ENCODE measurements around the gene FBXO41. TPM values are rescaled to one million over a fixed set of nuclear protein-coding genes. Genes with fewer than 3 reads are reported as not detected.

Gene FBXO41
- total RNA-seq, 2 experiments from 2014 or later, result 20.4 to 57.9 TPM

- POLR2A ChIA-PET, result interaction anchor here (1.2 to 1.5 kb wide), 2 partner anchors 48 to 594 kb away, joined by 3 read pairs; no protein-coding TSS in a partner anchor
- H3K36me3 ChIP-seq (ENCODE audit: insufficient read depth, low read length), result peaks cover 70% of the 10 kb centered on the region
- TSS peak; percentile 13 for BruUV-seq (replicated peaks)
- no peak for TF ChIP-seq EZH2phosphoT487 (IDR thresholded peaks at IDR 0.05; ENCODE audit: borderline replicate concordance, low read depth, low read length)
- TF ChIP-seq, protein P1, sequence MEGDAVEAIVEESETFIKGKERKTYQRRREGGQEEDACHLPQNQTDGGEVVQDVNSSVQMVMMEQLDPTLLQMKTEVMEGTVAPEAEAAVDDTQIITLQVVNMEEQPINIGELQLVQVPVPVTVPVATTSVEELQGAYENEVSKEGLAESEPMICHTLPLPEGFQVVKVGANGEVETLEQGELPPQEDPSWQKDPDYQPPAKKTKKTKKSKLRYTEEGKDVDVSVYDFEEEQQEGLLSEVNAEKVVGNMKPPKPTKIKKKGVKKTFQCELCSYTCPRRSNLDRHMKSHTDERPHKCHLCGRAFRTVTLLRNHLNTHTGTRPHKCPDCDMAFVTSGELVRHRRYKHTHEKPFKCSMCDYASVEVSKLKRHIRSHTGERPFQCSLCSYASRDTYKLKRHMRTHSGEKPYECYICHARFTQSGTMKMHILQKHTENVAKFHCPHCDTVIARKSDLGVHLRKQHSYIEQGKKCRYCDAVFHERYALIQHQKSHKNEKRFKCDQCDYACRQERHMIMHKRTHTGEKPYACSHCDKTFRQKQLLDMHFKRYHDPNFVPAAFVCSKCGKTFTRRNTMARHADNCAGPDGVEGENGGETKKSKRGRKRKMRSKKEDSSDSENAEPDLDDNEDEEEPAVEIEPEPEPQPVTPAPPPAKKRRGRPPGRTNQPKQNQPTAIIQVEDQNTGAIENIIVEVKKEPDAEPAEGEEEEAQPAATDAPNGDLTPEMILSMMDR (conservative IDR thresholded peaks at IDR 0.05; ENCODE audit: low read length), result no peak
- peak overlapping the region; percentile 20 for H3K4me3 ChIP-seq (ENCODE audit: low read depth, low read length, poor library complexity, severe bottlenecking)
- H3K9me2 ChIP-seq (ENCODE audit: insufficient read depth, low read length), result no peaks in the 10 kb centered on the region
- CTCF ChIA-PET (ENCODE audit: unreplicated experiment), result no interaction called here
- H3K79me2 ChIP-seq (ENCODE audit: insufficient read depth, low read depth, low read length), result peaks cover 75% of the 10 kb centered on the region
- H2AFZ ChIP-seq (ENCODE audit: low read length), result no peak overlapping the region
- intact Hi-C loops (cut with micrococcal nuclease; ENCODE audit: unreplicated experiment), result no loop called here
- H3K9me3 ChIP-seq (ENCODE audit: low read length), result no peaks in the 10 kb centered on the region
- peak overlapping the region; percentile 95 for H3K4me2 ChIP-seq (ENCODE audit: low read length)
- H3K4me1 ChIP-seq (ENCODE audit: insufficient read depth, low read length, poor library complexity, severe bottlenecking), result peaks cover 27% of the 10 kb centered on the region
- peaks cover 41% of the 10 kb centered on the region for H4K20me1 ChIP-seq (ENCODE audit: insufficient read depth, low read length)
- no peak overlapping the region for H3K27ac ChIP-seq (ENCODE audit: low read depth, low read length, poor library complexity, severe bottlenecking)
- no peak for DNase-seq (ENCODE audit: low spot score)
Measured at GRCh38 chr2:73237168-73237567, 47.1 kb downstream of the FBXO41 start.

GRCh38 chr2:73235315-73236028, 48.8 kb downstream of the FBXO41 start:
- Histone ChIP-seq H3K4me2 (ENCODE audit: low read length) (peak overlapping the region; percentile 95), H3K4me3 (ENCODE audit: low read depth, low read length, poor library complexity, severe bottlenecking) (peak overlapping the region; percentile 93), H3K9me3 (ENCODE audit: low read length) (no peaks in the 10 kb centered on the region), H3K4me1 (ENCODE audit: insufficient read depth, low read length, poor library complexity, severe bottlenecking) (peaks cover 27% of the 10 kb centered on the region), H3K79me2 (ENCODE audit: insufficient read depth, low read depth, low read length) (peaks cover 64% of the 10 kb centered on the region), H3K27ac (ENCODE audit: low read depth, low read length, poor library complexity, severe bottlenecking) (peak overlapping the region; percentile 78), H4K20me1 (ENCODE audit: insufficient read depth, low read length) (peaks cover 37% of the 10 kb centered on the region), H2AFZ (ENCODE audit: low read length) (no peak overlapping the region), H3K9me2 (ENCODE audit: insufficient read depth, low read length) (no peaks in the 10 kb centered on the region), H3K36me3 (ENCODE audit: insufficient read depth, low read length) (peaks cover 54% of the 10 kb centered on the region)
- ChIA-PET POLR2A (interaction anchor here (0.5 to 2.0 kb wide), 5 partner anchors 11 to 163 kb away, joined by 3 to 5 read pairs (median 4); no protein-coding TSS in a partner anchor), CTCF (ENCODE audit: unreplicated experiment) (no interaction called here)
- no TSS peak for BruUV-seq (replicated peaks)
- intact Hi-C loops (cut with micrococcal nuclease; ENCODE audit: unreplicated experiment), result loop anchor here (2.0 kb wide), 1 partner anchor 1219 kb away; the partner anchor contains the start of gene INO80B
- peak; percentile 34 for DNase-seq (ENCODE audit: low spot score)
- TF ChIP-seq EZH2phosphoT487 (IDR thresholded peaks at IDR 0.05; ENCODE audit: borderline replicate concordance, low read depth, low read length), result no peak
- TF ChIP-seq, protein P1 (conservative IDR thresholded peaks at IDR 0.05; ENCODE audit: low read length), result no peak

Data from OCI-LY7 (cell line).